GM23248 (cell line): ENCODE measurements around the gene AKT3. TPM values are rescaled to one million over a fixed set of nuclear protein-coding genes. Genes with fewer than 3 reads are reported as not detected.

Source experiments
- DNase-seq: peaks from one replicate; pipeline ENCODE4 v3.0.0-alpha.2; 2015
- H2AFZ ChIP-seq: fragments of 200-600 bp; sonication (generic); 2 replicates; pipeline ENCODE4 v1.6.1; 2016; ENCODE audit warnings: antibody characterized with exemption
- H3F3A ChIP-seq: fragments of 200-600 bp; sonication (generic); 2 replicates; pipeline ENCODE4 v1.6.1; 2016; ENCODE audit warnings: mild to moderate bottlenecking, antibody characterized with exemption, mixed run types; ENCODE audit not compliant: insufficient read depth
- H3K27ac ChIP-seq: fragments of 200-600 bp; sonication (generic); 2 replicates; pipeline ENCODE4 v1.5.1; 2016; ENCODE audit warnings: mild to moderate bottlenecking
- H3K27me3 ChIP-seq: fragments of 200-600 bp; sonication (generic); replicated peaks from 2 replicates; pipeline ENCODE4 v1.6.1; 2016; ENCODE audit warnings: mild to moderate bottlenecking; ENCODE audit not compliant: insufficient read depth
- H3K36me3 ChIP-seq: fragments of 200-600 bp; sonication (generic); 2 replicates; pipeline ENCODE4 v1.6.1; 2016; ENCODE audit warnings: low read depth, mild to moderate bottlenecking
- H3K4me1 ChIP-seq: fragments of 200-600 bp; sonication (generic); 2 replicates; pipeline ENCODE4 v1.6.1; 2016; ENCODE audit warnings: mild to moderate bottlenecking; ENCODE audit not compliant: insufficient read depth
- H3K4me2 ChIP-seq: fragments of 200-600 bp; sonication (generic); one replicate; pipeline ENCODE4 v1.6.1; 2016; ENCODE audit warnings: mild to moderate bottlenecking; ENCODE audit not compliant: unreplicated experiment
- H3K4me3 ChIP-seq: fragments of 200-600 bp; sonication (generic); 2 replicates; pipeline ENCODE4 v1.5.1; 2016; ENCODE audit warnings: mild to moderate bottlenecking
- H3K79me2 ChIP-seq: fragments of 200-600 bp; sonication (generic); 2 replicates; pipeline ENCODE4 v1.6.1; 2016; ENCODE audit warnings: mild to moderate bottlenecking; ENCODE audit not compliant: insufficient read depth
- H3K9ac ChIP-seq: fragments of 200-600 bp; sonication (generic); 2 replicates; pipeline ENCODE4 v1.6.1; 2016; ENCODE audit warnings: mild to moderate bottlenecking
- H3K9me2 ChIP-seq: fragments of 200-600 bp; sonication (generic); 2 replicates; pipeline ENCODE4 v1.6.1; 2016; ENCODE audit warnings: mixed run types, mild to moderate bottlenecking, moderate library complexity; ENCODE audit not compliant: insufficient read depth
- H3K9me3 ChIP-seq: fragments of 200-600 bp; sonication (generic); one replicate; pipeline ENCODE4 v1.6.1; 2017; ENCODE audit warnings: low read depth
- H4K20me1 ChIP-seq: fragments of 200-600 bp; sonication (generic); 2 replicates; pipeline ENCODE4 v1.6.0; 2016; ENCODE audit not compliant: insufficient read depth
- EZH2 ChIP-seq: fragments of 200-600 bp; sonication (generic); IDR thresholded peaks from 2 replicates; pipeline ENCODE4 v1.6.1; 2018; ENCODE audit warnings: antibody characterized with exemption, mild to moderate bottlenecking; ENCODE audit not compliant: insufficient read depth, poor library complexity, severe bottlenecking
- EZH2phosphoT487 ChIP-seq: fragments of 200-600 bp; sonication (generic); IDR thresholded peaks from 2 replicates; pipeline ENCODE4 v1.6.1; 2018; ENCODE audit warnings: antibody characterized with exemption, moderate library complexity, mild to moderate bottlenecking, low read depth; ENCODE audit not compliant: insufficient read depth
- WGBS, 2 experiments: methylation state at CpG; one replicate each; pipeline ENCODE4 v1.1.6; 2015 to 2017; ENCODE audit warnings: low lambda C conversion rate in 2 of 2, low coverage in 1 of 2; ENCODE audit errors: missing lambda C conversion rate in 2 of 2; 5-methylcytosine and 5-hydroxymethylcytosine counted together
- in situ Hi-C: fragments of 300-500 bp; cut with MboI; formaldehyde crosslinking; loops from 2 replicates; pipeline ENCODE4 v1.15.0; 2020
- polyA plus RNA-seq: library from polyadenylated mRNA; unstranded; fragments of >200 nt; fragmentation: Nextera tagmentation; extraction: Ambion mirVana; gene quantifications from 2 replicates; pipeline ENCODE4 v1.2.1, GENCODE V29; 2016
- total RNA-seq: library from RNA; depleted of rRNA; stranded (reverse); fragments of >200 nt; shearing (Covaris generic); gene quantifications from 2 replicates; pipeline ENCODE4 v1.2.3, GENCODE V29; 2014

Gene AKT3
- total and polyA plus RNA-seq, 2 experiments from 2014 or later: 9.1 to 31.2 TPM

GRCh38 chr1:243731974-243732625 lies 117.9 kb downstream of the AKT3 start:
- 86 to 90% methylated on average over 5 of the region's 5 CpGs for WGBS, 2 experiments
- H4K20me1 ChIP-seq: no peaks in the 10 kb centered on the region
- no peaks in the 10 kb centered on the region for H3K9me2 ChIP-seq
- H3K36me3 ChIP-seq: no peaks in the 10 kb centered on the region
- no peaks in the 10 kb centered on the region for H3K9me3 ChIP-seq
- no peak overlapping the region for H3K4me3 ChIP-seq
- H3K27me3 ChIP-seq: no peaks in the 10 kb centered on the region
- peaks cover 92% of the 10 kb centered on the region for H3K79me2 ChIP-seq
- H2AFZ ChIP-seq: no peak overlapping the region
- 0 out of 2 replicates have a peak, but pooled peaks cover 12% of the 10 kb centered on the region for H3K4me1 ChIP-seq
- in situ Hi-C loops: loop anchor here (25.0 kb wide), 1 partner anchor 370 kb away; no protein-coding TSS in a partner anchor
- TF ChIP-seq EZH2: no peak
- no peak for TF ChIP-seq EZH2phosphoT487
- no peak overlapping the region for H3K9ac ChIP-seq
- no peak for DNase-seq
- H3F3A ChIP-seq: peaks cover 13% of the 10 kb centered on the region; the same call in 1 of the 2 replicates
- H3K4me2 ChIP-seq: no peak overlapping the region
- no peak overlapping the region for H3K27ac ChIP-seq

GRCh38 chr1:243731301-243731891 lies 118.6 kb downstream of the AKT3 start:
- Histone ChIP-seq H3K4me1 (0 out of 2 replicates have a peak, but pooled peaks cover 12% of the 10 kb centered on the region), H3K4me2 (no peak overlapping the region), H3K9ac (no peak overlapping the region), H4K20me1 (no peaks in the 10 kb centered on the region), H3K36me3 (no peaks in the 10 kb centered on the region), H3K79me2 (peaks cover 92% of the 10 kb centered on the region), H3K27me3 (no peaks in the 10 kb centered on the region), H3K9me2 (no peaks in the 10 kb centered on the region), H2AFZ (no peak overlapping the region), H3K27ac (no peak overlapping the region), H3K4me3 (no peak overlapping the region), H3K9me3 (no peaks in the 10 kb centered on the region), H3F3A (peaks cover 13% of the 10 kb centered on the region; the same call in 1 of the 2 replicates)
- in situ Hi-C loops: loop anchor here (25.0 kb wide), 1 partner anchor 369 kb away; no protein-coding TSS in a partner anchor
- 96 to 100% methylated on average over 3 of the region's 3 CpGs for WGBS, 2 experiments
- DNase-seq: no peak
- no peak for TF ChIP-seq EZH2
- TF ChIP-seq EZH2phosphoT487: no peak

- WGBS, 2 experiments: 97 to 98% methylated on average over 22 to 23 of the region's 23 CpGs
- TF ChIP-seq EZH2 (no peak), EZH2phosphoT487 (no peak)
- Histone ChIP-seq H3K36me3 (no peaks in the 10 kb centered on the region), H3K9me3 (no peaks in the 10 kb centered on the region), H3K9me2 (no peaks in the 10 kb centered on the region), H3K27ac (no peak overlapping the region), H3K4me2 (no peak overlapping the region), H2AFZ (no peak overlapping the region), H3K9ac (no peak overlapping the region), H4K20me1 (no peaks in the 10 kb centered on the region), H3K4me3 (no peak overlapping the region), H3K4me1 (peaks cover 12% of the 10 kb centered on the region; the same call in 1 of the 2 replicates), H3K79me2 (peaks cover 92% of the 10 kb centered on the region), H3K27me3 (no peaks in the 10 kb centered on the region), H3F3A (peaks cover 13% of the 10 kb centered on the region; the same call in 1 of the 2 replicates)
- in situ Hi-C loops: loop anchor here (25.0 kb wide), 1 partner anchor 368 kb away; no protein-coding TSS in a partner anchor
- no peak for DNase-seq
Observed at GRCh38 chr1:243730487-243731150, 119.4 kb downstream of the AKT3 start.

GRCh38 chr1:243729956-243730355 lies 120.1 kb downstream of the AKT3 start:
- Histone ChIP-seq H3F3A (peaks cover 13% of the 10 kb centered on the region; the same call in 1 of the 2 replicates), H4K20me1 (no peaks in the 10 kb centered on the region), H2AFZ (no peak overlapping the region), H3K9me2 (no peaks in the 10 kb centered on the region), H3K27me3 (no peaks in the 10 kb centered on the region), H3K4me1 (peaks cover 12% of the 10 kb centered on the region; the same call in 1 of the 2 replicates), H3K4me3 (no peak overlapping the region), H3K4me2 (no peak overlapping the region), H3K79me2 (peaks cover 92% of the 10 kb centered on the region), H3K27ac (no peak overlapping the region), H3K9me3 (no peaks in the 10 kb centered on the region), H3K9ac (no peak overlapping the region), H3K36me3 (no peaks in the 10 kb centered on the region)
- TF ChIP-seq EZH2: no peak
- TF ChIP-seq EZH2phosphoT487: no peak
- WGBS, 2 experiments: 94 to 98% methylated on average over 3 of the region's 3 CpGs
- in situ Hi-C loops: loop anchor here (25.0 kb wide), 1 partner anchor 368 kb away; no protein-coding TSS in a partner anchor
- DNase-seq: no peak
